Superior temporal gyrus (tissue), 1 donor: ENCODE data around the gene CFAP97.
A peak's percentile ranks its signal among the peaks of the same experiment; 100 is the strongest.
"Not testable (repeated sequence)": the region's sequence is repeated elsewhere in the genome, so short reads cannot be mapped to it uniquely, and the experiment has no call there.

Source experiments
- DNase-seq: peaks from one replicate; pipeline ENCODE4 v3.0.0-alpha.2; 2016; ENCODE audit errors: extremely low spot score

The CFAP97 gene

GRCh38 chr4:185201977-185202962, 1.5 kb downstream of the CFAP97 start:
- no peak for DNase-seq

GRCh38 chr4:185198189-185198588, 5.6 kb downstream of the CFAP97 start:
- DNase-seq, result not testable (repeated sequence)

GRCh38 chr4:185196437-185196836, 7.4 kb downstream of the CFAP97 start:
- no peak for DNase-seq

GRCh38 chr4:185194924-185195888, 8.6 kb downstream of the CFAP97 start:
- no peak for DNase-seq

- no peak for DNase-seq
Observed at GRCh38 chr4:185192059-185192458, 11.7 kb downstream of the CFAP97 start.

GRCh38 chr4:185190306-185190856, 13.4 kb downstream of the CFAP97 start:
- DNase-seq, result no peak

GRCh38 chr4:185189606-185190305, 14.0 kb downstream of the CFAP97 start:
- DNase-seq, result no peak

- DNase-seq, result no peak
Observed at GRCh38 chr4:185186769-185187168, 17.0 kb downstream of the CFAP97 start.

GRCh38 chr4:185183622-185184281, 20.0 kb downstream of the CFAP97 start:
- DNase-seq, result peak; percentile 99

GRCh38 chr4:185182239-185182638, 21.6 kb downstream of the CFAP97 start:
- no peak for DNase-seq

- DNase-seq, result no peak
Observed at GRCh38 chr4:185179488-185179887, 24.3 kb downstream of the CFAP97 start.

- no peak for DNase-seq
Observed at GRCh38 chr4:185171373-185172071, 32.3 kb downstream of the CFAP97 start.

GRCh38 chr4:185167234-185167633, 36.6 kb downstream of the CFAP97 start:
- DNase-seq, result no peak

GRCh38 chr4:185165605-185166063, 38.2 kb downstream of the CFAP97 start:
- DNase-seq, result no peak

GRCh38 chr4:185151296-185151695, 52.5 kb downstream of the CFAP97 start:
- no peak for DNase-seq

- DNase-seq, result no peak
Observed at GRCh38 chr4:185149392-185149791, 54.4 kb downstream of the CFAP97 start.

- DNase-seq, result no peak
Observed at GRCh38 chr4:185145572-185145971, 58.2 kb downstream of the CFAP97 start.

GRCh38 chr4:185144601-185145240, 59.1 kb downstream of the CFAP97 start:
- DNase-seq, result no peak

GRCh38 chr4:185143601-185143969, 60.2 kb downstream of the CFAP97 start:
- DNase-seq, result no peak
